ENCODE results near the gene SYNPO2.
"Not testable (repeated sequence)": the region's sequence is repeated elsewhere in the genome, so short reads cannot be mapped to it uniquely, and the experiment has no call there.

The SYNPO2 gene

DNA sequence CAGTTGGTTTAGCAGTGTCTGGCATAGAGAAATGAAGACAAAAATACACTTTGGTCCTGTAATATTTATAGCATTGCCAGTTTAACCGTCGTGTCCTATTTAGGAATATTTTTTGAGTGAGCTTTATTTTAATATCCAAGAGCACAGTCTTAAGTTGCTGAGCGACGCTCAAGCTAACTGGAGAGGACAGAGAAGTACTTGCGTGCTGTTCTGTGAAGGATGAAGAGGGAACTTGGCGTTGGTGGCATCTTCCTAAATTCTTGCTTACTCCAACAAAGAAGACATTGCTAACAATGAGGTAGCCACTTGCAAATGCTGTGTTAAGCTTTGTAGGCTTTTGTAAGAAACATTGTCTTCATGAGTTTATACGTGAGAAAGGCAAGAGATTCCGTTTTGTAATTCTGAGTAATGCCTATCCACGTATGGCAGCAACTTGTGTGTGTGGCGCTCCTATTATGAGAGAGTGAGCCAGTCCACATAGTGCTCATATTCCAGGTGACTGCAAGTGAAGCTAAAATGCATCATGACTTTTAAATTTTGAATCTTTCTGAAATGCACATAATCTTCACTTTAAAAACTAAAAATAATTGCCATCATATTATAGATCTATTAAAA is 50.6 kb downstream of the SYNPO2 start:
- DNase-seq, result no peak

GRCh38 chr4:118941149-118941548 is 52.5 kb downstream of the SYNPO2 start:
- peak; percentile 17 for DNase-seq

- DNase-seq, result peak; percentile 41
Observed at GRCh38 chr4:118941799-118942198, 53.1 kb downstream of the SYNPO2 start.

- peak; percentile 61 for DNase-seq
Observed at GRCh38 chr4:118942465-118942864, 53.8 kb downstream of the SYNPO2 start.

- DNase-seq, result no peak
Observed at GRCh38 chr4:118947095-118947494, 58.4 kb downstream of the SYNPO2 start.

- DNase-seq, result no peak
Observed at GRCh38 chr4:118948545-118949144, 60.0 kb downstream of the SYNPO2 start.

DNA sequence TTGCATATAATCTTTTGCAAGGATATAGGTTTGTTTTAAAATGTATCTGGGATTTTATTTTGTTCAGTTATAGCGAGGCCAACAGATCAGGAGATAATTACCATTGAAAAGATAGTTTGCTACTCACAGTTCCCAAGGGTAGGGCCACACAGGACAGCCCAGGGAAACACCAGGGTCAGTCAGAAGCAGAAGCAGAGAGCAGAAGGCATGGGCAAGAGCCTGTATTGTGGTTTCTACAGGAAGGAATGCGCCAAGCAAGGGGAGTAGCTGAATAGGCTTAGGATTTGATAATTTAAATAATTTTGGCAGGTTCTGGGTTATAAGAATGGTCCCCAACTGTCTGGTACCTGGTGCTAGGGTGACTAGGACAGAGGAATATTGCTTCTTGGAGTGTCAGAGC is 61.6 kb downstream of the SYNPO2 start:
- DNase-seq, result no peak

GRCh38 chr4:118950929-118951570 is 62.4 kb downstream of the SYNPO2 start:
- no peak for DNase-seq

DNA sequence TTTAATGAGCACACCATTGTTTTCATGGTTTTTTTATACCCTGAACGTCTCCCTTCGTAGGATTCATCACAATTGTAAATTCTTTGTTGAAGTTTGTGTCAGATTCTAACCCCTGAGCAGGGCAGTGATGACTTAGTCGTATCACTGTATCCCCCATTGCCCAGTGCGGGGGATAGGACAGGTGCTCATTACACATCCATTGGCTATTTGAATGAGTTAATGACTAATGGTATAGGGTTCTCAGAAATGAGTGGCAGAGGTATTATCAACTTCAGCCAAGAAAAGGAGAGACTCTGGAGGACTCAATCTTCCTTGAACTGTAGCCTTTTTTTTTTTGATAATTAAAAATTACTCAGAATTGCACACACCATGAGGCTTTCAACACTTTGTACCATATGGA is 64.6 kb downstream of the SYNPO2 start:
- DNase-seq, result no peak

GRCh38 chr4:118954246-118954645 is 65.6 kb downstream of the SYNPO2 start:
- DNase-seq, result peak; percentile 25

DNA sequence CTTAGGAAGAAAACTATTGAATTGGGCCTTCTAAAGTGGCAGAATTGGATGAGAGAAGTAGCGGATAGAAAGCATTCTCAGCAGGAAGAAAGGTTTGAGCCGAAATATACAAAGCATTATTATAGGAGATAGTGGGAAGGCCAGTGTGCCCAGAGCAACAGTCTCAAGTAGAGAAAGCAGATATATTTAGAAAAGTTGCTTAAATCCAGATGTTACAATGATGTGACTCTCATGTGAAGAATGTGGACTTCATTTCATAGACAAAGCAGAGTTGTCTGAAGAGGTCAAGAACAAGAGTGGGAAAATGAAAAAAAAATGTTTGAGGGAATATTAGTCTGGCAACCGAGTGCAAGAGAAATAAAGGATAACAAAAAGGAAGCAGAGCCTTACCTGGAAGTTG is 66.9 kb downstream of the SYNPO2 start:
- no peak for DNase-seq

DNA sequence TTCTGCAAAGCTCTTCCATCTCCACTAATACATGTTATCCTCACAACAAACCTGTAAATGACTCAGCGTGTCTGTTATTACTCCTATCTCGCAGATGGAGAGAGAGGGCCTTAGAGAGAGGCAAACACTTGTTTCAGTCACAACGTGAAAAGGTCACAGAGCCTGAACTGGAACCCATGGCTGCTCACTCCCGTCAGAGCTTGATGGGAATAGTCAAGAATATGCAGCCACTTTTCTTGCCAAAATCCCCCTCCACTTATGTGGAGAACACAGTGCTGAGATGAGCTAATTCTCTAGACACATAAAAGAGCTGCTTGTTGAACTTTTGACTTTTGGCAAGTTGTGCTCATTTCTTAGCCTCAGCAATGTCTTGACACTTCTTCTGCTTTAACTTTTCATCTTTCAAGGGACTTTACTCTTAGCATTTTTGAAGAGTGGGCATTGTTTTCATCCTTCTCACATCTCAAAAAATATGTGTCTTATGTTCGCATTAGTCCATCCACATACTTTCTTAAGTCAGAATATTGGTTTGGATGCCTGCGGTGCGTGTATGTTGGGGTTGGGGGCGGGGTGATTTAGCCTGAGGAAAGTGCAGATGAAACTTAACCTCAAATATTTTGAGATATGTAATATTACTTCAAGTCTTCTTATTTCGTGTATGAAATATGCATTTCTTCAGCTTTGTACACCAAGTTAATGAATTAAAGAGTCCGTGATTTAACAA is 69.2 kb downstream of the SYNPO2 start:
- no peak for DNase-seq

DNA sequence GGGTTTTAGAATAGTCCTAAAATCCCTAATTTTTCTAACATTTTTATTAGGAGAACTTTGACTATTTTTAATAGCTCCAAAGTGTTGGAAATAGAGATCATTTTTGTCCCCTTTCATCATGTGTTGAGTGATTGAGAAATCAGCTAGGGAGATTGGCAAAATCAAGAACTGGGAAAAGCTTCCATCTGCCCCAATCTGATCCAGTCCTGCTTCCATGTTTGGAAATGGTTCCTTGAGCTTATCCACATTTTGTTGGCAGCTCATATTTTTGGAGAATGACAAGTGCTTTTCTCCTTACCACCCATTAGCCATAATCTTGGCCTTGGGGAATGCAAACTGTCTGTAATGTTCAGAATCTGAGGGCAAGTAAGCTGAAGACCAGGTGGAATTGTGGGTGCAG is 73.9 kb downstream of the SYNPO2 start:
- no peak for DNase-seq

GRCh38 chr4:118964891-118965411 is 76.3 kb downstream of the SYNPO2 start:
- DNase-seq, result no peak

DNA sequence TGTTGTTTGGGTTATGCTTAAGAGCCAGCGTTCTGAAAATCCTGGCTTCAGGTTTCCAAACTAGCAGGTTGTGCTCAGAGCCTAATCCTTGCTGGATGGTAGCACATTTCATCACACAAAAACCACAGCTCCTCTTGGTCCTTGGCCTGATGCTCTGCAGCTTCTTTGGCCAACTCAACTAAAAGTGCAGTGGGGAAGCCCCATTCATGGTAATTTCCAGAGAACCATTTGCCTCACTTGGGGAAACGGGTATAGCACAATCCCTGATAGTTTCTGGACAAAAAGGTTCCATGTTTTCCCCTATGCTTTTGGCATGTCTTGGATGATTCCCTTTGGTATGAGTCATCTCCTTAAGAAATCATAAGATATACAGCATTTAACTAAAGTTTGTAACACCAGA is 78.7 kb downstream of the SYNPO2 start:
- DNase-seq, result no peak

DNA sequence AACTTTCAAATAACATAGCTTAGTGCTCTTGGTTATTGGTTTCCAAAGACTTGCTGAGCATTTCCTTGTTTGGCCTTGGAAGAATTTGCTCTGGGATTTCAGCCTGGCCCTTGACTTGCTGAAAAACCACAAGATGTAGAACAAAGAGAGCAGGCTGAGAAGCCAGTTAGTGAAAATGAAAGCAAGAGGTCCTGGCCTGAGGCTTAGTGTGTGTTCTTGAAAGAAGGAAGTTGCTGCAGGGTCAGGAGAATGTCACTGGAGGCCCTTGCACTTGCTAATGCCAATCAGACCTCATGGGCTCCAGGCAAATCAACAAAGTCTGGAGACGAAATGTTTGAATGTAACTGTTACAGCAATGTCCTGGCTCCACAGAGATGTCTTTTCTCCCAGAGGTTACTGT is 79.4 kb downstream of the SYNPO2 start:
- no peak for DNase-seq

DNA sequence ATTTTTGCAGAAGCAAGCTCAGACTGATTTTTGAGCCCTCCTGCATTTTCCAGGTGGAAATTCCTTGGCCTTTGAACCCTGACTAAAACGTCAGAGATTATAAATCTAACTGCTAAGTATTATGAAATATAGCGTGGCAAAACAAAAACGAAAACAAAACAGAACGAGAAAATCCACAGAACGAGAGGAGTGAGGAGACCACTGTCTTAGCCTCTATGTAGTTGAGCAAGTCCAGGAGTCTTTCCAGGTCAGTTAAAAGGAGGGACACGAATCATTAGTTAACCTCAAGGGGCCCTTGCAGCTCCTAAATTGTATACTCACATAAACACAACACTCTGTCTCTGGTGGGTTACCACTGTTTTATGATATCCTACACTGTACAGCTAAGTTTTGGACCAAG is 80.2 kb downstream of the SYNPO2 start:
- no peak for DNase-seq

- peak; percentile 34 for DNase-seq
Observed at GRCh38 chr4:118969359-118969758, 80.7 kb downstream of the SYNPO2 start.

GRCh38 chr4:118972167-118972566 is 83.5 kb downstream of the SYNPO2 start:
- no peak for DNase-seq

DNA sequence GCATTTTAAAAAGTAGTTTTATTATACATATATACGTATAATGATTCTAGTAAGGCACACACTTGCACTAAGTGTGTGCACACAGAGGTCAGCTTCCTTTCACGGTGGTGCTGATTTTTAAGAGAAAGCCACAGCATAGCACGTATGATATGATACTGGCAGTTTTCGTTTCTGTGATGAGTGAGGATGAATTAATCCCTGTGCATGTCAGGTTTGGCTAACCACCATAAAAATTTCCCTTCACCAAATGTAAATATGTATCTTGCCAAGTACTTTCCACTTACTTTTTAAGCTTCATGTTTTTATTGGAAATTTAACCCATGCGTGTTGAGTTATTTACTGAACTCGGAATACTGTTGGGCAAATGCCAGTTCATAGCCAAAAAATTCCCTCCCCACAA is 84.6 kb downstream of the SYNPO2 start:
- DNase-seq, result no peak

- no peak for DNase-seq
Observed at GRCh38 chr4:118974758-118975157, 86.1 kb downstream of the SYNPO2 start.

DNA sequence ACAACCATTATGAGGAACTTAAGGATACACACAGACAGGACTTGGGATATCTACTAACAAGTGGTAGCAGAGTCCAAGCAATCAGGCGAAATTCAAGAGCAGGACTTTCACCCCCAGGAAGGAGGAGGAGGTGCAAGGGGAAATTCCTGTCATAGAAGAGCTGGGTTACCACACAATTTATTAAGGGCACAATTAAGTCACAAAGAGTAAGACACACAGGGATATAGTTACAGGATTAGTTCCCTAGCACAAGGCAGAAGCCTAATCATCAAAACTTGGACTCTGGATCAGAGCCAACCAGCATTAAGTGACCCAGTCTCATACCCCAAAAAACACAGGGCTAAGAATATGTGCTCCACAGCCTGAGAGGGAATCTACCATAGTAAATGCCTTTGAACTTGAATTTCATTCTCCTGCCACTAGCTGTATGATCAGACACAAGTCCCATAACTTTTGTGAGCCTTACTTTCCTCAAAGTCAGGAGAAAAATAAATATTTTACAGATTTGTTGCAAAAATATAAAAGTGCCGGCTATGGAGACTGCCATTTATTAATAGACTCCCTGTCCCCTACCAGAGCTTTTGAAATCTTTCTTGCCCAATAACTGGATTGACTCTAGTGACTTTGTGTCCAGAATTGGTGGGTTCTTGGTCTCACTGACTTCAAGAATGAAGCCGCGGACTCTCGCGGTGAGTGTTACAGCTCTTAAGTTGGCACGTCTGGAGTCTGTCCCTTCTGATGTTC is 87.0 kb downstream of the SYNPO2 start:
- no peak for DNase-seq

DNA sequence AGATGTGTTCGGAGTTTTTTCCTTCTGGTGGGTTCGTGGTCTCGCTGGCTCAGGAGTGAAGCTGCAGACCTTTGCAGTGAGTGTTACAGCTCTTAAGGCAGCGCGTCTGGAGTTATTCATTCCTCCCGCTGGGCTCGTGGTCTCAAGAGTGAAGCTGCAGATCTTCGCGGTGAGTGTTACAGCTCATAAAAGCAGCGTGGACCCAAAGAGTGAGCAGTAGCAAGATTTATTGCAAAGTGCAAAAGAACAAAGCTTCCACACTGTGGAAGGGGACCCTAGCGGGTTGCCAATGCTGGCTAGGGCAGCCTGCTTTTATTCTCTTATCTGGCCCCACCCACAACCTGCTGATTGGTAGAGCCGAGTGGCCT is 87.5 kb downstream of the SYNPO2 start:
- DNase-seq, result not testable (repeated sequence)

All from NCI-H1092 treated with DMSO at 0.1 percent for 48 hours (cell line).